ENCODE results near the gene UVSSA.

DNA sequence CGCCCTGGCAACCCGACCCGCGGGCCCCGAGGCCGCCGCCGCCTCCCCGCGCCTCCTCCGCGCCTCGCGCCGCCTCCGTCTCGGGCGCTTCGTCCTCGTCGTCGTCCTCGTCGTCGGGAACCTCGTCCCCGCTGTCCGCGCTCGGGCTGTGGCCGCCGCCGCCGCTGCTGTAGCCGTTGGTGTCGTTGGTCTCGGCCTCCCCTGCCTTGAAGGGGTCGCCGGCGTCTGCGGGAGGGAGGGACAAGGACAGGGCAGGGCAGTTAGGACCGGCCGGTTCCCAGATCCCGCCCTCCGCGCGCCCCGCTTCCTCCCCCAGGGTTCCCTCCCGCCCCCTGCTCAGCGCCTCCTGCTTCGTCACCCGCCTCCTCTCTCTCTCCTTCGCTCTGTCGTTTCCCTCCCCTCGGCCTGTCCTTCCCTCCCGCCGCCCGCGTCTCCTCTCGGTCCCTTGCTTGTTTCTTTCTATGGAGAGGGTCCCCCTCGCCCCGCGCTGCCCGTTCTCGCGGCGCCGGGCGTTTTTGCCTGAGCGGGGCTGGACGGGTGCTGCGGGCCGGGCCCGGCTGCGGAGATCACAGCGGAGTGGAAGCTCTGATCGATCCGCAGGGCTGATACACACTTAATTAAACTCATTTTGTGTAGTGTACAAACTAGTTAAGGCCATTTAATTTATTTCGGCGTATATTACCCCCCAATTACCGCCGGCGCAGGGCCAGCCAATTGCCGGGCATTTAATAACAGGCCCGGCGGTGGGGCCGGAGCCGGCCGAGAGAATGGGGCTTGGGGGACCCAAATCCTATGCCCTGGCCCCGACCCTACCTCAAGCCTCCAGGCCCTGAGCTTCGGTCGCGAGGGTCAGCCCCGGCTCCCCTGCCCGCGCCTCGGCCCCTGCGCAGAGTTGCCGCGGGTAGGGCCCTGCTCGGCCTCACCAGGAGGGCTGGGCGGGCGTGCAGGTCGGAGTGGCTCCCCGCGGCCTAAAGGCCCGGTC is 56.9 kb downstream of the UVSSA start:
- TF ChIP-seq, protein P1, sequence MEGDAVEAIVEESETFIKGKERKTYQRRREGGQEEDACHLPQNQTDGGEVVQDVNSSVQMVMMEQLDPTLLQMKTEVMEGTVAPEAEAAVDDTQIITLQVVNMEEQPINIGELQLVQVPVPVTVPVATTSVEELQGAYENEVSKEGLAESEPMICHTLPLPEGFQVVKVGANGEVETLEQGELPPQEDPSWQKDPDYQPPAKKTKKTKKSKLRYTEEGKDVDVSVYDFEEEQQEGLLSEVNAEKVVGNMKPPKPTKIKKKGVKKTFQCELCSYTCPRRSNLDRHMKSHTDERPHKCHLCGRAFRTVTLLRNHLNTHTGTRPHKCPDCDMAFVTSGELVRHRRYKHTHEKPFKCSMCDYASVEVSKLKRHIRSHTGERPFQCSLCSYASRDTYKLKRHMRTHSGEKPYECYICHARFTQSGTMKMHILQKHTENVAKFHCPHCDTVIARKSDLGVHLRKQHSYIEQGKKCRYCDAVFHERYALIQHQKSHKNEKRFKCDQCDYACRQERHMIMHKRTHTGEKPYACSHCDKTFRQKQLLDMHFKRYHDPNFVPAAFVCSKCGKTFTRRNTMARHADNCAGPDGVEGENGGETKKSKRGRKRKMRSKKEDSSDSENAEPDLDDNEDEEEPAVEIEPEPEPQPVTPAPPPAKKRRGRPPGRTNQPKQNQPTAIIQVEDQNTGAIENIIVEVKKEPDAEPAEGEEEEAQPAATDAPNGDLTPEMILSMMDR (IDR thresholded peaks at IDR 0.05; ENCODE audit: poor library complexity, severe bottlenecking), result no peak
- TF ChIP-seq, protein P2, sequence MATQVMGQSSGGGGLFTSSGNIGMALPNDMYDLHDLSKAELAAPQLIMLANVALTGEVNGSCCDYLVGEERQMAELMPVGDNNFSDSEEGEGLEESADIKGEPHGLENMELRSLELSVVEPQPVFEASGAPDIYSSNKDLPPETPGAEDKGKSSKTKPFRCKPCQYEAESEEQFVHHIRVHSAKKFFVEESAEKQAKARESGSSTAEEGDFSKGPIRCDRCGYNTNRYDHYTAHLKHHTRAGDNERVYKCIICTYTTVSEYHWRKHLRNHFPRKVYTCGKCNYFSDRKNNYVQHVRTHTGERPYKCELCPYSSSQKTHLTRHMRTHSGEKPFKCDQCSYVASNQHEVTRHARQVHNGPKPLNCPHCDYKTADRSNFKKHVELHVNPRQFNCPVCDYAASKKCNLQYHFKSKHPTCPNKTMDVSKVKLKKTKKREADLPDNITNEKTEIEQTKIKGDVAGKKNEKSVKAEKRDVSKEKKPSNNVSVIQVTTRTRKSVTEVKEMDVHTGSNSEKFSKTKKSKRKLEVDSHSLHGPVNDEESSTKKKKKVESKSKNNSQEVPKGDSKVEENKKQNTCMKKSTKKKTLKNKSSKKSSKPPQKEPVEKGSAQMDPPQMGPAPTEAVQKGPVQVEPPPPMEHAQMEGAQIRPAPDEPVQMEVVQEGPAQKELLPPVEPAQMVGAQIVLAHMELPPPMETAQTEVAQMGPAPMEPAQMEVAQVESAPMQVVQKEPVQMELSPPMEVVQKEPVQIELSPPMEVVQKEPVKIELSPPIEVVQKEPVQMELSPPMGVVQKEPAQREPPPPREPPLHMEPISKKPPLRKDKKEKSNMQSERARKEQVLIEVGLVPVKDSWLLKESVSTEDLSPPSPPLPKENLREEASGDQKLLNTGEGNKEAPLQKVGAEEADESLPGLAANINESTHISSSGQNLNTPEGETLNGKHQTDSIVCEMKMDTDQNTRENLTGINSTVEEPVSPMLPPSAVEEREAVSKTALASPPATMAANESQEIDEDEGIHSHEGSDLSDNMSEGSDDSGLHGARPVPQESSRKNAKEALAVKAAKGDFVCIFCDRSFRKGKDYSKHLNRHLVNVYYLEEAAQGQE (IDR thresholded peaks at IDR 0.05; ENCODE audit: borderline replicate concordance), result no peak
- no peak for TF ChIP-seq RAD21 (conservative IDR thresholded peaks at IDR 0.05)

All from neural cell (in vitro differentiated cells).